OCI-LY3 (cell line): ENCODE measurements around the gene CARHSP1.

ENCODE experiments used
- H2AFZ ChIP-seq: fragments of 200-600, 300-600 bp; shearing (Covaris generic); 2 replicates; pipeline ENCODE4 v1.6.0; 2014; ENCODE audit warnings: antibody characterized with exemption, low read depth, low read length
- H3K27ac ChIP-seq: fragments of 200-600, 300-600 bp; sonication (generic); 2 replicates; pipeline ENCODE4 v1.5.1; 2014; ENCODE audit warnings: mild to moderate bottlenecking, low read length, moderate library complexity, mixed read lengths
- H3K27me3 ChIP-seq: fragments of 200-600, 300-600 bp; sonication (generic); 2 replicates; pipeline ENCODE4 v1.6.1; 2014; ENCODE audit warnings: low read depth, low read length, mixed read lengths
- H3K36me3 ChIP-seq: fragments of 200-600, 300-600 bp; sonication (generic); replicated peaks from 2 replicates; pipeline ENCODE3; 2014; ENCODE audit warnings: low read depth, low read length, mixed read lengths
- H3K4me1 ChIP-seq: fragments of 300-600, 200-600 bp; sonication (generic); 2 replicates; pipeline ENCODE4 v1.6.1; 2014; ENCODE audit warnings: low read length, mixed read lengths
- H3K4me2 ChIP-seq: fragments of 200-600, 300-600 bp; sonication (generic); 2 replicates; pipeline ENCODE4 v1.6.1; 2014; ENCODE audit warnings: low read length, mixed read lengths
- H3K4me3 ChIP-seq: fragments of 300-600, 200-600 bp; sonication (generic); 2 replicates; pipeline ENCODE4 v1.5.1; 2014; ENCODE audit warnings: antibody characterized with exemption, mild to moderate bottlenecking, low read length, moderate library complexity
- H3K79me2 ChIP-seq: fragments of 300-600, 200-600 bp; shearing (Covaris generic); 2 replicates; pipeline ENCODE4 v1.6.1; 2014; ENCODE audit warnings: mild to moderate bottlenecking, low read length, mixed read lengths
- H3K9ac ChIP-seq: fragments of 300-600, 200-600 bp; shearing (Covaris generic); 2 replicates; pipeline ENCODE4 v1.6.0; 2014; ENCODE audit warnings: mild to moderate bottlenecking, low read length, moderate library complexity
- H3K9me3 ChIP-seq: fragments of 200-600, 300-600 bp; shearing (Covaris generic); 2 replicates; pipeline ENCODE4 v1.6.1; 2014; ENCODE audit warnings: low read length, mixed read lengths; ENCODE audit not compliant: insufficient read depth
- H4K20me1 ChIP-seq: fragments of 200-600, 300-600 bp; sonication (generic); 2 replicates; pipeline ENCODE4 v1.6.1; 2016; ENCODE audit warnings: low read length, mixed read lengths; ENCODE audit not compliant: insufficient read depth
- CTCF ChIP-seq: fragments of 200-600, 300-600 bp; sonication (generic); IDR thresholded peaks from 2 replicates; pipeline ENCODE4 v1.5.1; 2014; ENCODE audit warnings: antibody characterized with exemption, low read length, low read depth
- EZH2phosphoT487 ChIP-seq: fragments of 200-600 bp; shearing (Covaris generic); IDR thresholded peaks from 2 replicates; pipeline ENCODE4 v1.6.1; 2018; ENCODE audit warnings: antibody characterized with exemption, mixed run types, low read depth

CARHSP1 gene

GRCh38 chr16:8866884-8867215 lies 2.0 kb downstream of the CARHSP1 start:
- Histone ChIP-seq H3K9me3 (no peaks in the 10 kb centered on the region), H3K4me2 (peak overlapping the region; percentile 90), H3K27me3 (no peaks in the 10 kb centered on the region), H2AFZ (no peak overlapping the region), H3K36me3 (no peaks in the 10 kb centered on the region), H3K27ac (no peak overlapping the region), H3K4me1 (peaks cover 24% of the 10 kb centered on the region), H3K9ac (no peak overlapping the region), H4K20me1 (peaks cover 54% of the 10 kb centered on the region), H3K4me3 (peak overlapping the region; percentile 77), H3K79me2 (peaks cover 56% of the 10 kb centered on the region)
- TF ChIP-seq CTCF = no peak
- no peak for TF ChIP-seq EZH2phosphoT487

- Histone ChIP-seq H4K20me1 (peaks cover 58% of the 10 kb centered on the region), H3K4me2 (no peak overlapping the region), H3K27me3 (no peaks in the 10 kb centered on the region), H3K4me1 (peaks cover 21% of the 10 kb centered on the region), H3K4me3 (no peak overlapping the region), H3K27ac (no peak overlapping the region), H3K79me2 (peaks cover 59% of the 10 kb centered on the region), H3K9me3 (no peaks in the 10 kb centered on the region), H3K9ac (no peak overlapping the region), H2AFZ (no peak overlapping the region), H3K36me3 (peaks cover 4% of the 10 kb centered on the region)
- TF ChIP-seq CTCF (no peak), EZH2phosphoT487 (no peak)
Measured at GRCh38 chr16:8866118-8866883, 2.5 kb downstream of the CARHSP1 start.

GRCh38 chr16:8865145-8865882 lies 3.5 kb downstream of the CARHSP1 start:
- peaks cover 5% of the 10 kb centered on the region for H3K36me3 ChIP-seq
- TF ChIP-seq CTCF (no peak), EZH2phosphoT487 (no peak)
- H3K9me3 ChIP-seq = no peaks in the 10 kb centered on the region
- H3K79me2 ChIP-seq = peaks cover 64% of the 10 kb centered on the region
- H3K9ac ChIP-seq = no peak overlapping the region
- H3K4me2 ChIP-seq = no peak overlapping the region
- H2AFZ ChIP-seq = no peak overlapping the region
- H3K4me1 ChIP-seq = peaks cover 15% of the 10 kb centered on the region
- H3K27me3 ChIP-seq = no peaks in the 10 kb centered on the region
- peaks cover 62% of the 10 kb centered on the region for H4K20me1 ChIP-seq
- H3K4me3 ChIP-seq = no peak overlapping the region
- no peak overlapping the region for H3K27ac ChIP-seq

GRCh38 chr16:8864480-8865110 lies 4.2 kb downstream of the CARHSP1 start:
- Histone ChIP-seq H3K9ac (no peak overlapping the region), H4K20me1 (peaks cover 68% of the 10 kb centered on the region)

More at GRCh38 chr16:8864480-8865110, 4.2 kb downstream of the CARHSP1 start:
- TF ChIP-seq CTCF = no peak
- TF ChIP-seq EZH2phosphoT487 = no peak
- no peak overlapping the region for H2AFZ ChIP-seq
- H3K79me2 ChIP-seq = peaks cover 69% of the 10 kb centered on the region
- no peaks in the 10 kb centered on the region for H3K27me3 ChIP-seq
- no peak overlapping the region for H3K4me3 ChIP-seq
- peaks cover 15% of the 10 kb centered on the region for H3K4me1 ChIP-seq
- no peaks in the 10 kb centered on the region for H3K9me3 ChIP-seq
- no peak overlapping the region for H3K27ac ChIP-seq
- H3K4me2 ChIP-seq = no peak overlapping the region
- peaks cover 9% of the 10 kb centered on the region for H3K36me3 ChIP-seq
